Stromal cell of bone marrow (primary cell): ENCODE measurements around the gene CHMP3.
"Not testable (repeated sequence)": the region's sequence is repeated elsewhere in the genome, so short reads cannot be mapped to it uniquely, and the experiment has no call there.

Experiments used
- DNase-seq: peaks from one replicate; pipeline ENCODE4 v3.0.0-alpha.2; 2012; ENCODE audit warnings: low read depth

CHMP3 gene

DNA sequence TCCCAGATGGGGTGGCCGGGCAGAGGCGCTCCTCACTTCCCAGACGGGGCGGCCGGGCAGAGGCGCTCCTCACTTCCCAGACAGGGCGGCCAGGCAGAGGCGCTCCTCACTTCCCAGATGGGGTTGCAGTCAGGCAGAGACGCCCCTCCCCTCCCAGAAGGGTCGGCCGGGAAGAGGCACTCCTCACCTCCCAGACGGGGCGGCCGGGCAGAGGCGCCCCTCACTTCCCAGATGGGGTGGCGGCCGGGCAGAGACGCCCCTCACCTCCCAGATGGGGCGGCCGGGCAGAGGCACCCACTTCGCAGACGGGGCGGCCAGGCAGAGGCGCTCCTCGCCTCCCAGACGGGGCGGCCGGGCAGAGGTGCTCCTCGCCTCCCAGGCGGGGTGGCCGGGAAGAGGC, 13.8 kb downstream of the CHMP3 start:
- not testable (repeated sequence) for DNase-seq

DNA sequence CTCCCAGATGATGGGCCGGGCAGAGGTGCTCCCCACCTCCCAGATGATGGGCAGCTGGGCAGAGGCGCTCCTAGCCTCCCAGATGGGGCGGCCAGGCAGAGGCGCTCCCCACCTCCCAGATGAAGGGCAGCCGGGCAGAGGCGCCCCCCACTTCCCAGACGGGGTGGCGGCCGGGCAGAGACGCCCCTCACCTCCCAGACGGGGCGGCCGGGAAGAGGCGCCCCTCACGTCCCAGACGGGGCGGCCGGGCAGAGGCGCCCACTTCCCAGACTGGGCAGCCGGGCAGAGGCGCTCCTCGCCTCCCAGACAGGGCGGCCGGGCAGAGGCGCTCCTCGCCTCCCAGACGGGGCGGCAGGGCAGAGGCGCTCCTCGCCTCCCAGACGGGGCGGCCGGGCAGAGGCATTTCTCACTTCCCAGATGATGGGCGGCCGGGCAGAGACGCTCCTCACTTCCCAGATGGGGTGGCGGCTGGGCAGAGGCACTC, 14.3 kb downstream of the CHMP3 start:
- not testable (repeated sequence) for DNase-seq

DNA sequence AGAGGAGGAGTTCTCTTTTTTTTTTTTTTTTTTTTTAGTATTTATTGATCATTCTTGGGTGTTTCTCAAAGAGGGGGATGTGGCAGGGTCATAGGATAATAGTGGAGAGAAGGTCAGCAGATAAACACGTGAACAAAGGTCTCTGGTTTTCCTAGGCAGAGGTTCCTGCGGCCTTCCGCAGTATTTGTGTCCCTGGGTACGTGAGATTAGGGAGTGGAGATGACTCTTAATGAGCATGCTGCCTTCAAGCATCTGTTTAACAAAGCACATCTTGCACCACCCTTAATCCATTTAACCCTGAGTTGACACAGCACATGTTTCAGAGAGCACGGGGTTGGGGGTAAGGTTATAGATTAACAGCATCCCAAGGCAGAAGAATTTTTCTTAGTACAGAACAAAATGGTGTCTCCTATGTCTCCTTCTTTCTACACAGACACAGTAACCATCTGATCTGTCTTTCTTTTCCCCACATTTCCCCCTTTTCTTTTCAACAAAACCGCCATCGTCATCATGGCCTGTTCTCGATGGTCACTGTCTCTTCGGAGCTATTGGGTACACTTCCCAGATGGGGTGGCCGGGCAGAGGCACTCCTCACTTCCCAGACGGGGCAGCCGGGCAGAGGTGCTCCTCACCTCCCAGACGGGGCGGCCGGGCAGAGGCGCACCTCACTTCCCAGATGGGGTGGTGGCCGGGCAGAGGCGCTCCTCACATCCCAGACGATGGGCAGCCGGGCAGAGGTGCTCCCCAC, 14.9 kb downstream of the CHMP3 start:
- DNase-seq, result not testable (repeated sequence)

DNA sequence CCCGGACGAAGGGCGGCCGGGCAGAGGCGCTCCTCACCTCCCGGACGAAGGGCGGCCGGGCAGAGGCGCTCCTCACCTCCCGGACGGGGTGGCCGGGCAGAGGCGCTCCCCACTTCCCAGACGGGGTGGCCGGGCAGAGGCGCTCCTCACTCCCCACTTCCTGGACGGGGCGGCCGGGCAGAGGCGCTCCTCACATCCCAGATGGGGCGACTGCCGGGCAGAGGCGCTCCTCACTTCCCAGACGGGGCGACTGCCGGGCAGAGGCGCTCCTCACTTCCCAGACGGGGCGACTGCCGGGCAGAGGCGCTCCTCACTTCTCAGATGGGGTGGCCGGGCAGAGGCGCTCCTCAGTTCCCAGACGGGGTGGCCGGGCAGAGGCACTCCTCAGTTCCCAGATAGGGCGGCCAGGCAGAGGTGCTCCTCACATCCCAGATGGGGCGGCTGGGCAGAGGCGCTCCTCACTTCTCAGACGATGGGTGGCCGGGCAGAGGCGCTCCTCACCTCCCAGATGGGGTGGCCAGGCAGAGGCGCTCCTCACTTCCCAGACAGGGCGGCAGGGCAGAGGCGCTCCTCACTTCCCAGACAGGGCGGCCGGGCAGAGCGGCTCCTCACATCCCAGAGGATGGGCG, 17.8 kb downstream of the CHMP3 start:
- DNase-seq, result not testable (repeated sequence)

DNA sequence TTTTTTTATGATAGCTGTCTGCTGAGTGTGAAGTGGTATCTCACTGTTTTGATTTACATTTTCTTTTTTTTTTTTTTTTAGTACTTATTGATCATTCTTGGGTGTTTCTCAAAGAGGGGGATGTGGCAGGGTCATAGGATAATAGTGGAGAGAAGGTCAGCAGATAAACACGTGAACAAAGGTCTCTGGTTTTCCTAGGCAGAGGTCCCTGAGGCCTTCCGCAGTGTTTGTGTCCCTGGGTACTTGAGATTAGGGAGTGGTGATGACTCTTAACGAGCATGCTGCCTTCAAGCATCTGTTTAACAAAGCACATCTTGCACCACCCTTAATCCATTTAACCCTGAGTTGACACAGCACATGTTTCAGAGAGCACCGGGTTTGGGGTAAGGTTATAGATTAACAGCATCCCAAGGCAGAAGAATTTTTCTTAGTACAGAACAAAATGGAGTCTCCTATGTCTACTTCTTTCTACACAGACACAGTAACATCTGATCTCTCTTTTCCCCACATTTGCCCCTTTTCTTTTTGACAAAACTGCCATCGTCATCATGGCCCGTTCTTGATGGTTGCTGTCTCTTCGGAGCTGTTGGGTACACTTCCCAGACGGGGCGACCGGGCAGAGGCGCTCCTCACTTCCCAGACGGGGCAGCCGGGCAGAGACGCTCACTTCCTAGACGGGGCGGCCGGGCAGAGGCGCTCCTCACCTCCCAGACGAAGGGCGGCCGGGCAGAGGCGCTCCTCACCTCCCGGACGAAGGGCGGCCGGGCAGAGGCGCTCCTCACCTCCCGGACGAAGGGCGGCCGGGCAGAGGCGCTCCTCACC, 18.8 kb downstream of the CHMP3 start:
- DNase-seq, result not testable (repeated sequence)

DNA sequence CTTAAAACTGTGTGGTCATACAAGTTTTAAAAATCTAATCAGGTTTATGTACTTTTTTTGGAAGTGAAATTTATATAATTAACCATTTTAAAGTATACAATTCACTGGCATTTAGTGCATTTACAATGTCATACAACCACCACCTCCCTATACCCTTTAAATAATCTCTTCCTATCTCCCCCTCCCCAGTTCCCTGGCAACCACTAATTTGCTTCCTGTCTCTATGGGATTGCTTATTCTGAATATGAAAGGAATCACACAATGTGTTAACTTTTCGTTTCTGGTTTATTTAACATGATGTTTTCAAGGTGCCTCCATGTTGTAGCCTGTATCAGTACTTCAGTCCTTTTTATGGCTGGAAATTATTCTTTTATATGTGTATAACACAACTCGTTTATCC, 19.4 kb downstream of the CHMP3 start:
- DNase-seq, result no peak

DNA sequence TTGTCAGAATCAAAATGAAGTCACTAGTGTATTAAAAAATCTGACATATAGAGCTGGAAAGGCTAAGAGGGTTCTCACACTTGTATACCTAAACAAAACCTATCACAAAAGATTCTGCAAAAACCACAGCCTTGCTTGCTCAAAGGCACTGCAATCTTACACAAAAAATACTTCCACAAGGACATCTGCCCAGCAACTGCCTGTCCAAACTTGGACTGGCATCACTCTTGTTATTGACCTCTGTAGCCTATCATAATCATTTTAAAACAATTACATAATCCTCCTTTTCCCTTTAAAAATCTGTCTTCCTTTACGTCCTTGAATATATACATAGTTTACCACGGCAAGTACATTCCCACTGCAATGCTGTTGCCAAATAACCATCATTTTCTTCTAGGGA, 19.9 kb downstream of the CHMP3 start:
- no peak for DNase-seq

DNA sequence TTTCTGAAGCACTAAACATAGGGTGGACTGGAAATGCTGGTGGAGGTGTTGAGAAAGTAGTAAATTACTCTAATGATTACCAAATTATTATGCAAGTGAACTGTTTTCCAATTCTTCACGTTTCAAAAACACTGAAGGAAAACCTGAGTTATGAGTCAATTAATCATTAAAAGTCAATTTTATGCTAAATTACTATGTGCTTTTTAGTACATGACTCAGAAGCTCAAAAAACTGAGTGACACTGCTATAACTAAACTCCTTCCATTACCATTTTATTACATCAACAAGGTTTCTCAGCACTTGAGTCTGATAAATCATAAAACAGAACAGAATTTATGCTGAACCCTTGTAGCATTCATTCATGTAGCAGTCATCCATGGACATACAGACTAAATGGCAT, 20.4 kb downstream of the CHMP3 start:
- no peak for DNase-seq

DNA sequence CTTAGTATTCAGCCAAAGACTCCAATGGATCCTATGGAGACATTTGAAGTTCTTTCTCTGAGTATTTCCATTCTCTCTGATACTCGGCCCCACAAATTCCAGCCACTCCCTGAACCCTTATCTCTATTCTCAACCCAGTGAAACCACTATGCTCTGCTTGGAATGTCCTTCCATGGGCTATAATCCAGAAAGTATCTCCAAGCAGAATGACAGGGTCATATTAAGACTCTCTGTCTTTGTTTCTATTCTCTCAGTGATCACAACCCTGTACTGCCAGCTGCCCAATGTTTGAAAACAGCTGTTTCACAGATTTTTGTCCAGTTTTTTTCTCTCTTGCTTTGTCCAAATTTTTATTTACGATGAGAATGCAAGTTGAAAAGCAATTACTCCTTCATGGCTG, 21.9 kb downstream of the CHMP3 start:
- no peak for DNase-seq

DNA sequence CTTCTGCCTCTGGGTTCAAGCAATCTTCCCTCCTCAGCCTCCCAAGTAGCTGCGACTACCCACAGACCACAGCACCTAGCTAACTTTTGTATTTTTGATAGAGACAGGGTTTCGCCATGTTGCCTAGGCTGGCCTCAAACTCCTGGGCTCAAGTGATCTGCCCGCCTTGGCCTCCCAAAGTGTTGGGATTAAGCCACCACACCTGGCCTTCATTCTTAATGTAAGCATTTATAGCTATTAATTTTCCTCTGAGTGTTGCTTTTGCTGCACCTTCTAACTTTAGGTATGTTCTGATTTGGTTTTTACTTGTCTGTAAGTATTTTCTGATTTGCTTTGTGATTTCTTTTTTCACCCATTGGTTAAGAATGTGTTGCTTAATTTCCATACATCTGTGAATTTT, 29.7 kb downstream of the CHMP3 start:
- DNase-seq, result no peak

DNA sequence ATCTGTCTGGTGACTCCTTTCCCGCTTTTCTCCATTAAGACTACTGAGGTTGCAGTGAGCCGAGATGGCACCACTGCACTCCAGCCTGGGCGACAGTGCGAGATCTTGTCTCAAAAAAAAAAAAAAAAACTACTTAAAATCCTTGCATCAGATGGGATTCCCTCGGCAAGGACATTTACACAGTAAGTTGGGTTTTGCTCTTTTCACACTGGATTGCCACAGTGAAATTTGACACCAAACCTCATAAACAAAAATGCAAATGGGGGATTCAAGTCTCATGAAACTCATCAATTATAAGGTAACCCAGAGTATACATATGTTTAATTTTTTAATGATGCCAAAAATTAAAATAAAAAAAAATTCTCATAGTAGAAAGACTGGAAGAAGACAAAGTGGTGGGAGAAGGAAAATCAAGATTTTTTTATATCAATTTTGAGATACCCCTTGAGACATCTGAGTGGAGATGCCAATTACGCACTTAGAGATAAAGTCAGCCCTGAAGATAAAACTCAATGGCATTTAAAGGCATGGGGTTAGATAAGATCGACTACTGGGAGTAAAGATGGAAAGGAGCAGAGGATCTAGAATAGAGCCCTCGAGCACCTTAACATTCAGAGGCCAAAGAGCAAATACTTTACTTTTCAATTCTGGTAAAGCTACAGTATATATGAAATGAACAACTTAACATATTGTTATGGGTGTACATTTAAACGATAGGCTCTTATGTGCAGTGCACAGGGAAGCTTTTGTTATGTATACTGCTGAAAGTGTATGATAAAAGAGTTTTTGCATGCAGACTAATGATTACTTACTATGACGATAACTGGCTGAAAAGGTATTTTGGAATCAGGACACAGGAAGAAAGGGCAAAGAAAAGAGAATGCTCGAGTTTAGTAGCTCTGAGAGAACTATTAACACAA, 37.6 kb downstream of the CHMP3 start:
- DNase-seq, result no peak

DNA sequence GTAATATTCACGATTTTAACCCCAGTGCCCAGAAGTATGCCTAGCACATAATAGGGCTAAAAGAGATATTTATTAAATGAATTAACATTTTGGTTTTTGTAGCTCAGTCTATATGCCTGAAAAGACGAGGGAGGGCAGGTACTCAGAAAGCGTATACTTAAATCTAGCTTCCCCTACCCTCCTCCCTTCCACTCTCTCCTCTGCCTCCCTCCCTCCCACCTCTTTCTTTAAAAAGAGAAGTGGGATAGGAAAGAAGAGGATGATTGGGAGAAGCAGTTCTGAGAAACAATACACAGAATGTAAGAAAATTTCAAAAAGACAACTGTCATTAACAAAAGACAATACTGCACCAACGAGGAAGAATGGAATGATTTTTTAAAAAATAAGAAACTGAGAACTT, 39.8 kb downstream of the CHMP3 start:
- DNase-seq, result no peak

DNA sequence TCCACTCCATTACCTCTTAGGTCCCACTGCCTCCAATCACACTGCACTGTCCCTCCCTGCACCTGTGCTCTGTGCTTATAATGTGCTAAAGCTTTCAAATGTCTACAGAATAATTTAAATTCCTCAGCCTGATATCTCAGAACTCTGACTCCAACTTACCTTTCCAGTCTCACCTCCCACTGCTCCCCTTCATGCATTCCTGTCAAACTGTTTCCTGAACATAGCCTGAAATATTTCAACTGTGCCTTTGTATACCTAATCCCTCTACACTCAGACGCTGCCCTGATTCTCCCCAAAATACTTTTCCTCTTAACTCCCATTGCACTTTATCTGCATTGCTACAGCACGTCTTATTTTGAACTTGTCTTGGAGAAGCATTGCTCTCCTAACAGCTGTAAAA, 40.5 kb downstream of the CHMP3 start:
- no peak for DNase-seq

DNA sequence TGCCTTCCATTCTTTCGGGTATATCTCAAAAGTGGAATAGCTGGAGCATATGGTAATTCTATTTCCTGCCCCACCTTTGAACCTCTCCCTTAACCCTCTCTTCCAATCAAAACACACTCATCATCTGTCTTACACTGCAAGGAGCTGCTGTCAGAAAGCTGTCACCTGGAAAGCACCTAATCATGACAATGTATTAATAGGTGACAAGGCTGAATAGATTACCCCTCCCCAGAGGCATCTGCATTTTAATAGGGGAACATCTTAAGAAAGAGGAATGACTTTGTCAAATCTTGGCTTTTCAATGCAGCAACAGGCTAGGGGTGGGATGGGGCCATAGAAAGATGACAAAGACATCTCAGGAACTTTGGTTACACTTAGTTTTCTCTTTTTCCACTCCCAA, 41.3 kb downstream of the CHMP3 start:
- DNase-seq, result no peak

DNA sequence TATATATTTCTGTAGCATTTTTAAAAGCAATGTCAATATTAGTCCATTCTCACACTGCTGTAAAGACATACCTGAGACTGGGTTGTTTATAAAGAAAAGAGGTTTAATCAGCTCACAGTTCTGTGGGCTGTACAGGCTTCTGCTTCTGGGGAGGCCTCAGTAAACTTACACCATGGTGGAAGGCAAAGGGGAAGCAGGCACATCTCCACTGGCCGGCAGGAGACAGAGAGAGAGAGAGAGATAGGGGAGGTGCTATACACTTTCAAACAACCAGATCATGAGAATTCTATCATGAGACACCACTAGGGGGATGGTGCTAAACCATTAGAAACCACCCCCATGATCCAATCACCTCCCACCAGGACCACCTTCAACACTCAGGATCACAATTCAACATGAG, 43.1 kb downstream of the CHMP3 start:
- DNase-seq, result no peak

DNA sequence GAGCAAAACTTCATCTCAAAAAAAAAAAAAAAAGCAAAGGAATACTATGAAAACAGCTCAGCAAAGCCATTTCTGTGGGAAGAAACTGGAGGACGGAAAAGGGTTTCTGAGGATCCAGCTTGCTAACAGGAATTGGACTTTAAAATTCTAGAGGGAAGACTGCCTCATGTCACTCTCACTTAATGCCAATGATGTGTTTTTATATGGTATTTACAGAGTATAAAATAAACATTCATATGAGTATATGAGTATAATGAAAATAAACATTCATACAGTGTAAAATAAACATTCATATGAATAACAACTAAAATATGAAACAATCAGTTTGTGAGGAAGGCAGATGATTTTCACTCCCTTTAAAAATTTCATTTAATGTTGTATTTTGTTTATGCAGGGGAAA, 43.9 kb downstream of the CHMP3 start:
- DNase-seq, result no peak

DNA sequence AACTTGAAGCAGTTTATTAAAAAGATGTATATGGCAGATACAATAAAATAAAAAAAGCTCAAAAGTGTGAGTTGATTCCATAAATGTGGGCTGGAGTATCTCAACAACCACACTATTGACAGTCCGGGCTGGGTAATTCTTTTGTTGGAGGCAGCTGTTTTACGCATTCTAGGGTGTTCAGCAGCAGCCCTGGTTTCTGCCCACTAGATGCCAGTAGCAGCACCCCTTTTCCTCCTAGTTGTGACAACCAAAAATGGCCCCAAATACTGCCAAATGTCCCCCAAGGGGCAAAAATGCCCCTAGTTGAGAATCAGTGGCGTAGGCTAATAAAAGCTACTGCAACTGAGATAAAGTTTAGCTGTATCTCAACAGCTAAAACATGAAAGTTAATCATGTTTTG, 44.8 kb downstream of the CHMP3 start:
- DNase-seq, result peak; percentile 9

DNA sequence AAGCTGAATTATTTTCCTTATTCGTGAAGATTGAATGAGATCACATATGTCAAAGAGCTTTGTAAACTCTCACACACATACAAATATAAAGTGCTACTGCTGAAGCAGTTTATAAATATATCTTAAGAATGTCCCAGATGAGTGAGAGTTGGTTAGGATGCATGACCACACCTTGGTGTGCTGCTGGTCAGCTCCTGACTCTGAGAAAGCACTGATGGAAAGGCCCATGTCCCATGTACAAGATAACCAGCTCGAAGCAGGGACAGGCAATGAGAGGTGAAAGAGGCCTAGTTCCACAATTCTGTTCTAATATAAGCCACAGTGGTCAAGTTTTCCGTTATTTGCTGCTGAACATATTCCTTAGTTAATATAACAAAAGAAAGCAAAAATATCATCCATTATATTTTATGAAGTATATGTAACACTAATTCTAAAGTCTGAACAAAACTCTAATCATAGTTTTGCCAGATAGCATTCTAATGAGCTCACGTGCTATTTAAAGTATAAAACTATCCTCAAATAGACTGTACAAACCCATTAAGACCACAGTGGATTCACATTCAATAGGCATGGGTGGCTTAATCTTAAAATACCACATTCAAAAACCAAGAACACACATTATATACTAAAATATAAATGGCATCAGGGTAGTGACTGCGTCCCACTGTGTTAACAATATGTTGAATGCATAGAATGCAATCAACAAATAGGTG, 49.1 kb downstream of the CHMP3 start:
- no peak for DNase-seq

DNA sequence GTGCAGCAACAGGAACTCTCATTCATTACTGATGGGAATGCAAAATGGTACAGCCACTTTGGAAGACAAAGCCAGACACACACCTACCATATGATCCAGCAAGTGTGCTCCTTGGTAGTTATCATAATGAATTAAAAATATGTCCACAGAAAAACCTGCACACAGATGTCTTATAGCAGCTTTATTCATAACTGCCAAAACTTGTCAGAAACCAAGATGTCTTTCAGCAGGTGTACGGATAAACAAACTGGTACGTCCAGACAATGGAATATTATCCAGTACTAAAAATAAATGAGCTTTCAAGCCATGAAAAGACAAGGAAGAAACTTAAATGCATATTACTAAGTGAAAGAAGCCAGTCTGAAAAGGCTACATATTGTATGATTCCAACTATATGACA, 50.4 kb downstream of the CHMP3 start:
- no peak for DNase-seq

DNA sequence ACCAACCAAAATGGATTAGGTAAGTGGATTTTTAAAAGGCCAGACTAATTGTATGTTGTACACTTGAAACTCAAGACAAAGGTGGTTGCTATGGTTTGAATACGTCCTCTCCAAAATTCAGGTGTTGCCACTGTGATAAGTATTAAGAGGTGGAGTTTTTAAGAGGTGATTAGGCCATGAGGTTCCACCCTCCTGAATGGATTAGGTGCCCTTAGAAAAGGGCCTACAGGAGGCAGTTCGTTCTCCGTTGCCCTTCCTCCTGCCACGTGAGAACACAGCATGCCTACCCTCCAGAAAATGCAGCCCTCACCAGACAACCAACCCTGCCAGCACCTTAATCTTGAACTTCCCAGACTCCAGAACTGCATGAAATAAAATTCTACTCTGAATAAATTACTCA, 51.2 kb downstream of the CHMP3 start:
- no peak for DNase-seq

DNA sequence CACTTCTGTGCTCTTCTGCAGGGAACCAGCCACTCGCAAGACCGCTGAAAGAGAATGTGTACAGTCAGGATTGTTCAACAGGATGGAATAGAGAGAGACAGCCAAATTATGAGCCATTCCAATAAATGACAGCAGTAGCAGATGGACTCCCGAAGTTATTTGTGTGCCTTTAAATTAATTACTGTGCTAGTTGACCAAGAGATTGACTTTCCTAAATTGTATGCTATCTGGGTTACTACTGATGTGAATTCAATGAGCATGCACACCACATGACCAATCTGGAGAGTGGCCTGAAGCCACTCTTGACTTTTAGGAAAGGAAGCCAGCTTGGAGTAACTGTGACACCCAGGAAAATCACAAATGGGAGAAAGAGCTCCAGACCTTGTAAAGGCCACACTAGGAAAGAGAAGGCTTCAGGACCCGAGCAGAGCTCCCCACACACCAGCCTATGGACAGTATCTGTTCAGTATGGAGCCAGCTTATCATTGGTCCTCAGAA, 52.8 kb downstream of the CHMP3 start:
- DNase-seq, result no peak
